ENCODE data around the gene MAN1C1. TPM values are rescaled to one million over a fixed set of nuclear protein-coding genes. Genes with fewer than 3 reads are reported as not detected.
"Not testable (repeated sequence)": the region's sequence is repeated elsewhere in the genome, so short reads cannot be mapped to it uniquely, and the experiment has no call there.

The MAN1C1 gene
- total RNA-seq, 1 donor from 2014 or later: 6.3 TPM

DNA sequence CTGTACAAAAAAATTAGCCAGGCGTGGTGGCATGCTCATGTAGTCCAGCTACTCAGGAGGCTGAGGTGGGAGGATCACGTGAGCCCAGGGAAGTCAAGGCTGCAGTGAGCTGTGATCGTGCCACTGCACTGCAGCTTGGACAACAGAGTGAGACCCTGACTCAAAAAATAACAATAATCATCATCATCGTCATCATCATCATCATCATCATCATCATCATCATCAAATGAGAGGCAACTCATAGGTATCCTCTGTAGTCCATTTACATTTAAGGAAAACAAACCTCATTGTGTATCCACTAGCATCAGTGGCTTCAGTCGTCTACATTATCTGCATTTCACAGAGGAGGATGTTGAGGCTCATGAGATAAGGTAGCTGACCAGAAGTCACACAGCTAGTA is 114.6 kb downstream of the MAN1C1 start:
- Histone ChIP-seq H3K9me3 (ENCODE audit: control insufficient read depth in 3 of 3, low read length in 3 of 3) (no peaks in the 10 kb centered on the region), H3K36me3 (ENCODE audit: control insufficient read depth in 3 of 3, insufficient read depth in 3 of 3, low read length in 3 of 3) (no peaks in the 10 kb centered on the region), H3K4me3 (ENCODE audit: low read length in 3 of 3) (no peak overlapping the region), H3K4me1 (ENCODE audit: control insufficient read depth in 3 of 3, insufficient read depth in 3 of 3, low read length in 3 of 3) (peaks cover 43 to 52% (median 45%) of the 10 kb centered on the region in 3 donors), H3K27ac (ENCODE audit: low read depth, low read length) (no peak overlapping the region), H3K27me3 (ENCODE audit: control insufficient read depth in 3 of 3, insufficient read depth in 3 of 3, low read length in 3 of 3) (no peaks in the 10 kb centered on the region), H3K9ac (ENCODE audit: low read depth in 1 of 3, low read length in 3 of 3) (no peak overlapping the region)

GRCh38 chr1:25731626-25732370 is 115.2 kb downstream of the MAN1C1 start:
- H3K36me3 ChIP-seq (ENCODE audit: control insufficient read depth in 3 of 3, insufficient read depth in 3 of 3, low read length in 3 of 3): no peaks in the 10 kb centered on the region
- H3K4me1 ChIP-seq (ENCODE audit: control insufficient read depth in 3 of 3, insufficient read depth in 3 of 3, low read length in 3 of 3): peaks cover 48 to 55% (median 51%) of the 10 kb centered on the region in 3 donors
- no peak overlapping the region for H3K9ac ChIP-seq (ENCODE audit: low read depth in 1 of 3, low read length in 3 of 3)
- no peaks in the 10 kb centered on the region for H3K27me3 ChIP-seq (ENCODE audit: control insufficient read depth in 3 of 3, insufficient read depth in 3 of 3, low read length in 3 of 3)
- no peak overlapping the region for H3K4me3 ChIP-seq (ENCODE audit: low read length in 3 of 3)
- H3K9me3 ChIP-seq (ENCODE audit: control insufficient read depth in 3 of 3, low read length in 3 of 3): no peaks in the 10 kb centered on the region
- H3K27ac ChIP-seq (ENCODE audit: low read depth, low read length): no peak overlapping the region

- no peaks in the 10 kb centered on the region for H3K27me3 ChIP-seq (ENCODE audit: control insufficient read depth in 3 of 3, insufficient read depth in 3 of 3, low read length in 3 of 3)
- no peaks in the 10 kb centered on the region for H3K9me3 ChIP-seq (ENCODE audit: control insufficient read depth in 3 of 3, low read length in 3 of 3)
- H3K27ac ChIP-seq (ENCODE audit: low read depth, low read length): no peak overlapping the region
- H3K9ac ChIP-seq (ENCODE audit: low read depth in 1 of 3, low read length in 3 of 3): no peak overlapping the region
- no peak overlapping the region for H3K4me3 ChIP-seq (ENCODE audit: low read length in 3 of 3)
- peaks cover 42 to 50% (median 46%) of the 10 kb centered on the region in 3 donors for H3K4me1 ChIP-seq (ENCODE audit: control insufficient read depth in 3 of 3, insufficient read depth in 3 of 3, low read length in 3 of 3)
- H3K36me3 ChIP-seq (ENCODE audit: control insufficient read depth in 3 of 3, insufficient read depth in 3 of 3, low read length in 3 of 3): no peaks in the 10 kb centered on the region
Measured at GRCh38 chr1:25732821-25733220, 116.2 kb downstream of the MAN1C1 start.

GRCh38 chr1:25733271-25733670 is 116.7 kb downstream of the MAN1C1 start:
- Histone ChIP-seq H3K9me3 (ENCODE audit: control insufficient read depth in 3 of 3, low read length in 3 of 3) (no peaks in the 10 kb centered on the region), H3K36me3 (ENCODE audit: control insufficient read depth in 3 of 3, insufficient read depth in 3 of 3, low read length in 3 of 3) (no peaks in the 10 kb centered on the region), H3K9ac (ENCODE audit: low read depth in 1 of 3, low read length in 3 of 3) (no peak overlapping the region), H3K27me3 (ENCODE audit: control insufficient read depth in 3 of 3, insufficient read depth in 3 of 3, low read length in 3 of 3) (no peaks in the 10 kb centered on the region), H3K4me3 (ENCODE audit: low read length in 3 of 3) (no peak overlapping the region), H3K4me1 (ENCODE audit: control insufficient read depth in 3 of 3, insufficient read depth in 3 of 3, low read length in 3 of 3) (peaks cover 38 to 46% (median 42%) of the 10 kb centered on the region in 3 donors), H3K27ac (ENCODE audit: low read depth, low read length) (no peak overlapping the region)

DNA sequence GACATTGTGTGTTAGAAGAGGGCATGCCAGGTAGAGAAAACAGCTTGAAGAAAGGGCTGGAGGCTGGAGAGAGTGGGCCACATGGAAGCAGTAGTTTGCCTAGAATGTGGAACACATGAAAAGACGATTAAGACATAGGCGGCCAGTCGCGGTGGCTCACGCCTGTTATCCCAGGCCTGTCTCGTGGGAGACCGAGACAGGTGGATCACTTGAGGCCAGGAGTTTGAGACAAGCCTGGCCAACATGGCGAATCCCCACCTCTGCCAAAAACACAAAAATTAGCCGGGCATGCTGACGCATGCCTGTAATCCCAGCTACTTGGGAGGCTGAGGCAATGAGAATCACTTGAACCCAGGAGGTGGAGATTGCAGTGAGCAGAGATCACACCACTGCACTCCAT is 118.4 kb downstream of the MAN1C1 start:
- H3K4me1 ChIP-seq (ENCODE audit: control insufficient read depth in 3 of 3, insufficient read depth in 3 of 3, low read length in 3 of 3): peaks cover 28 to 33% (median 28%) of the 10 kb centered on the region in 3 donors
- H3K4me3 ChIP-seq (ENCODE audit: low read length in 3 of 3); H3K9me3 ChIP-seq (ENCODE audit: control insufficient read depth in 3 of 3, low read length in 3 of 3); H3K27ac ChIP-seq (ENCODE audit: low read depth, low read length); H3K36me3 ChIP-seq (ENCODE audit: control insufficient read depth in 3 of 3, insufficient read depth in 3 of 3, low read length in 3 of 3); H3K27me3 ChIP-seq (ENCODE audit: control insufficient read depth in 3 of 3, insufficient read depth in 3 of 3, low read length in 3 of 3); H3K9ac ChIP-seq (ENCODE audit: low read depth in 1 of 3, low read length in 3 of 3): not testable (repeated sequence)

GRCh38 chr1:25735956-25736529 is 119.5 kb downstream of the MAN1C1 start:
- Histone ChIP-seq H3K9ac (ENCODE audit: low read depth in 1 of 3, low read length in 3 of 3) (no peak overlapping the region), H3K36me3 (ENCODE audit: control insufficient read depth in 3 of 3, insufficient read depth in 3 of 3, low read length in 3 of 3) (no peaks in the 10 kb centered on the region), H3K4me1 (ENCODE audit: control insufficient read depth in 3 of 3, insufficient read depth in 3 of 3, low read length in 3 of 3) (peaks cover 17 to 24% (median 18%) of the 10 kb centered on the region in 3 donors), H3K4me3 (ENCODE audit: low read length in 3 of 3) (no peak overlapping the region), H3K9me3 (ENCODE audit: control insufficient read depth in 3 of 3, low read length in 3 of 3) (no peaks in the 10 kb centered on the region), H3K27ac (ENCODE audit: low read depth, low read length) (no peak overlapping the region), H3K27me3 (ENCODE audit: control insufficient read depth in 3 of 3, insufficient read depth in 3 of 3, low read length in 3 of 3) (no peaks in the 10 kb centered on the region)

DNA sequence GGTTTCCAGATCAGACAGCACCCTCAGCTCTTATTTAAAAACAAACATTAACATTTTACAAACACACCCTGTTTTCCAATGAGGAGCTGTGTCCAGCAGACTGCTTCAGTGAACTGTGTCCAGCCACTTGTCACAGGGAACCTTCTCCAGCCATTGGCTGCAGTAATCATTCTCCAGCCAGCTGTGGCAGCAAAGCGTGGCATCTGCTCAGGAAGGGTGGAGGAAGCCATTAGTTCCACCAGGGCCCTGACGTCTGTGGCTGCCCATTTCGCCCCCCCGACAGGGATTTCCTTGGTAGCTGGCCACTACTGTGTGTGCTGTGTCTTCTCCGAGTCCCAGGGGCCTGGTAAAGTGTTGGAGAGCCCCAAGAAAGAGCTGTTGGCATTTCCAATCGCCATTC is 120.5 kb downstream of the MAN1C1 start:
- no peak overlapping the region for H3K9ac ChIP-seq (ENCODE audit: low read depth in 1 of 3, low read length in 3 of 3)
- no peaks in the 10 kb centered on the region for H3K36me3 ChIP-seq (ENCODE audit: control insufficient read depth in 3 of 3, insufficient read depth in 3 of 3, low read length in 3 of 3)
- H3K27ac ChIP-seq (ENCODE audit: low read depth, low read length): no peak overlapping the region
- no peak overlapping the region for H3K4me3 ChIP-seq (ENCODE audit: low read length in 3 of 3)
- H3K27me3 ChIP-seq (ENCODE audit: control insufficient read depth in 3 of 3, insufficient read depth in 3 of 3, low read length in 3 of 3): no peaks in the 10 kb centered on the region
- H3K4me1 ChIP-seq (ENCODE audit: control insufficient read depth in 3 of 3, insufficient read depth in 3 of 3, low read length in 3 of 3): peaks cover 16 to 30% (median 21%) of the 10 kb centered on the region in 3 donors
- H3K9me3 ChIP-seq (ENCODE audit: control insufficient read depth in 3 of 3, low read length in 3 of 3): no peaks in the 10 kb centered on the region

DNA sequence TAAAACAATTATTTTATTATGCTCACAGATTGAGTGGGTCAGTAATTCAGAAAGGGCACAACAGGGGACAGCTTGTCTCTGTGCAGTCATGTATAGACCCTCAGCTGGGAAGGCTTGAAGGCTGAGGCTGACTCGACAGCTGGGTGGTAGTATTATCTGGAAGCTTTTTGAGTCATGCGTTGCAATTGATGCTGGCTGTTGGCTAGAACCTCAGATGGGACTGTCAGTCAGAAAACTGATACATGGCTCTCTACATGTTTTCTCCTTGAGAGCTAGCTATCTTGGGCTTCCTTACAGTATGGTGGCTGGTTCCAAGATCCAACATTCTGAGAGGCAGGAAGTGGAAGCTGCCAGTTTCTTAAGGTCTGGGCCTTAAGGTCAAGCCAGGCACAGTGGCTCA is 121.9 kb downstream of the MAN1C1 start:
- no peaks in the 10 kb centered on the region for H3K36me3 ChIP-seq (ENCODE audit: control insufficient read depth in 3 of 3, insufficient read depth in 3 of 3, low read length in 3 of 3)
- peaks cover 26 to 44% (median 35%) of the 10 kb centered on the region in 3 donors for H3K4me1 ChIP-seq (ENCODE audit: control insufficient read depth in 3 of 3, insufficient read depth in 3 of 3, low read length in 3 of 3)
- H3K27me3 ChIP-seq (ENCODE audit: control insufficient read depth in 3 of 3, insufficient read depth in 3 of 3, low read length in 3 of 3): no peaks in the 10 kb centered on the region
- no peak overlapping the region for H3K27ac ChIP-seq (ENCODE audit: low read depth, low read length)
- H3K9me3 ChIP-seq (ENCODE audit: control insufficient read depth in 3 of 3, low read length in 3 of 3): no peaks in the 10 kb centered on the region
- H3K4me3 ChIP-seq (ENCODE audit: low read length in 3 of 3): no peak overlapping the region
- H3K9ac ChIP-seq (ENCODE audit: low read depth in 1 of 3, low read length in 3 of 3): no peak overlapping the region

DNA sequence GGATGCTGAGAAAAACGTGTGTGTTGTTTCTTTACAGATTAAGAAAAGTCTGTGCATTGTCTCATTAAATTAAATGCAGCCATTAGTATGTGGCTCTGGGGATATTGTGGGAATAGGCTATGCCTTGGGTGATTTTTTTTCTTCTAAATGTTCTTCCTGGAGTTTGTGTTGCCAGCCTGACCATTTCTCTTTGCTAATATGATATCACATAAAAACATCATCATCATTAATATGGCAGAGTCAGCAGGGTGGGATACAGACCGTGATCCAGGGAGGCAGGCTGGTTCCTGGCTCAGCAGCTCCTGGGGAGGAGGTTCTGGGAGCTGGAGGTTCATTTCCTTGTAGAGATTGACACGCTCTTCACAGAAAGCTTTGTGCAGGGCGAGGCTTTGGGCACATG is 122.8 kb downstream of the MAN1C1 start:
- H3K27ac ChIP-seq (ENCODE audit: low read depth, low read length): no peak overlapping the region

DNA sequence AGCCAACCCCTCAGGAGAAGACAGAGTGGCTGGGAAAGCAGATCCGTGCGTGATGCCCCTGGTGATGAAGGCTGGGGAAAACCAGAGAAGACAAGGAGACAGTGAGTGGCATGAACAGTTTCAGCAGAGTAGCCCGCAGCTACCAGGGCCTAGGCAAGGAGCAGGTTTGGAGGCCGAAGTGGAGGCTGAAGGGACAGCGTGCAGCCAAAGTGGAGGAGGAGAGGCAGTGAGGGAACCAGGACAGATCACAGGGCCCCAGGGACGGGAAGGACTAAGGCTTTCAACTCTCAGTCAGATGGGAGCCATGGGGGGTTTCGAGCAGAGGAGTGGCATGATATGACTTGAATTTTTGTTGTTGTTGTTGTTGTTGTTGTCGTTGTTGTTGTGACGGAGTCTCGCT is 123.5 kb downstream of the MAN1C1 start:
- H3K36me3 ChIP-seq (ENCODE audit: control insufficient read depth in 3 of 3, insufficient read depth in 3 of 3, low read length in 3 of 3): no peaks in the 10 kb centered on the region
- no peak overlapping the region for H3K9ac ChIP-seq (ENCODE audit: low read depth in 1 of 3, low read length in 3 of 3)
- H3K4me1 ChIP-seq (ENCODE audit: control insufficient read depth in 3 of 3, insufficient read depth in 3 of 3, low read length in 3 of 3): peaks cover 42 to 56% (median 51%) of the 10 kb centered on the region in 3 donors
- H3K27ac ChIP-seq (ENCODE audit: low read depth, low read length): no peak overlapping the region
- H3K4me3 ChIP-seq (ENCODE audit: low read length in 3 of 3): no peak overlapping the region
- no peaks in the 10 kb centered on the region for H3K27me3 ChIP-seq (ENCODE audit: control insufficient read depth in 3 of 3, insufficient read depth in 3 of 3, low read length in 3 of 3)
- H3K9me3 ChIP-seq (ENCODE audit: control insufficient read depth in 3 of 3, low read length in 3 of 3): no peaks in the 10 kb centered on the region

More for the DNA sequence above, 122.8 kb downstream of the MAN1C1 start:
- no peaks in the 10 kb centered on the region for H3K9me3 ChIP-seq (ENCODE audit: control insufficient read depth in 3 of 3, low read length in 3 of 3)
- no peak overlapping the region for H3K4me3 ChIP-seq (ENCODE audit: low read length in 3 of 3)
- peaks cover 35 to 52% (median 44%) of the 10 kb centered on the region in 3 donors for H3K4me1 ChIP-seq (ENCODE audit: control insufficient read depth in 3 of 3, insufficient read depth in 3 of 3, low read length in 3 of 3)
- no peak overlapping the region for H3K9ac ChIP-seq (ENCODE audit: low read depth in 1 of 3, low read length in 3 of 3)
- no peaks in the 10 kb centered on the region for H3K36me3 ChIP-seq (ENCODE audit: control insufficient read depth in 3 of 3, insufficient read depth in 3 of 3, low read length in 3 of 3)
- no peaks in the 10 kb centered on the region for H3K27me3 ChIP-seq (ENCODE audit: control insufficient read depth in 3 of 3, insufficient read depth in 3 of 3, low read length in 3 of 3)
